HFFc6 (cell line): ENCODE measurements around the gene WDR1. TPM values are rescaled to one million over a fixed set of nuclear protein-coding genes. Genes with fewer than 3 reads are reported as not detected.
A peak's percentile ranks its signal among the peaks of the same experiment; 100 is the strongest.

Source experiments
- DNase-seq: peaks from one replicate; pipeline ENCODE4 v3.0.0-alpha.2; 2018
- H3K27ac Mint-ChIP-seq: 2 replicates; pipeline ENCODE4 v1.8.0; 2020; ENCODE audit warnings: mild to moderate bottlenecking, mixed read lengths
- H3K27me3 Mint-ChIP-seq: 2 replicates; pipeline ENCODE4 v1.8.0; 2021; ENCODE audit warnings: mild to moderate bottlenecking, moderate library complexity, mixed read lengths; ENCODE audit not compliant: insufficient read depth
- H3K36me3 Mint-ChIP-seq: 2 replicates; pipeline ENCODE4 v1.8.0; 2021; ENCODE audit warnings: low read depth, mixed read lengths
- H3K4me1 Mint-ChIP-seq: 2 replicates; pipeline ENCODE4 v1.8.0; 2020; ENCODE audit warnings: low read depth, mixed read lengths
- H3K4me3 Mint-ChIP-seq: 2 replicates; pipeline ENCODE4 v1.8.0; 2020; ENCODE audit warnings: mild to moderate bottlenecking, moderate library complexity, mixed read lengths
- H3K9me3 Mint-ChIP-seq: 2 replicates; pipeline ENCODE4 v1.8.0; 2020; ENCODE audit warnings: mild to moderate bottlenecking, mixed read lengths
- total RNA-seq, 6 experiments: library from RNA; stranded (reverse); fragmentation: NEBNext Ultra II Directional; extraction: Animal tissue kit (Norgen Biotek cat#: 25700); gene quantifications; 2 replicates in 1 of 6; 3 replicates in 5 of 6; pipeline ENCODE4 v1.2.3, GENCODE V29; 2021
- TF ChIP-seq, protein P1 (sequence below): fragments of 200-600 bp; sonication (generic); IDR thresholded peaks from 2 replicates; pipeline ENCODE4 v1.5.0; 2021; ENCODE audit warnings: antibody characterized with exemption, mild to moderate bottlenecking

The WDR1 gene
- total RNA-seq, 6 experiments from 2014 or later, result 720 to 838 (median 782) TPM

- Mint-ChIP-seq H3K4me3 (no peak overlapping the region), H3K27me3 (peaks cover 32% of the 10 kb centered on the region), H3K36me3 (peaks cover 38% of the 10 kb centered on the region), H3K9me3 (no peaks in the 10 kb centered on the region), H3K4me1 (no peaks in the 10 kb centered on the region; the same call in 1 of the 2 replicates), H3K27ac (peak overlapping the region; percentile 64)
- no peak for DNase-seq
- TF ChIP-seq, protein P1, sequence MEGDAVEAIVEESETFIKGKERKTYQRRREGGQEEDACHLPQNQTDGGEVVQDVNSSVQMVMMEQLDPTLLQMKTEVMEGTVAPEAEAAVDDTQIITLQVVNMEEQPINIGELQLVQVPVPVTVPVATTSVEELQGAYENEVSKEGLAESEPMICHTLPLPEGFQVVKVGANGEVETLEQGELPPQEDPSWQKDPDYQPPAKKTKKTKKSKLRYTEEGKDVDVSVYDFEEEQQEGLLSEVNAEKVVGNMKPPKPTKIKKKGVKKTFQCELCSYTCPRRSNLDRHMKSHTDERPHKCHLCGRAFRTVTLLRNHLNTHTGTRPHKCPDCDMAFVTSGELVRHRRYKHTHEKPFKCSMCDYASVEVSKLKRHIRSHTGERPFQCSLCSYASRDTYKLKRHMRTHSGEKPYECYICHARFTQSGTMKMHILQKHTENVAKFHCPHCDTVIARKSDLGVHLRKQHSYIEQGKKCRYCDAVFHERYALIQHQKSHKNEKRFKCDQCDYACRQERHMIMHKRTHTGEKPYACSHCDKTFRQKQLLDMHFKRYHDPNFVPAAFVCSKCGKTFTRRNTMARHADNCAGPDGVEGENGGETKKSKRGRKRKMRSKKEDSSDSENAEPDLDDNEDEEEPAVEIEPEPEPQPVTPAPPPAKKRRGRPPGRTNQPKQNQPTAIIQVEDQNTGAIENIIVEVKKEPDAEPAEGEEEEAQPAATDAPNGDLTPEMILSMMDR, result no peak
Observed at GRCh38 chr4:10086506-10087120, 30.0 kb downstream of the WDR1 start.

- no peaks in the 10 kb centered on the region; the same call in 1 of the 2 replicates for H3K4me1 Mint-ChIP-seq
- DNase-seq, result no peak
- TF ChIP-seq, protein P1, result no peak
- H3K27me3 Mint-ChIP-seq, result peaks cover 29% of the 10 kb centered on the region
- H3K9me3 Mint-ChIP-seq, result no peaks in the 10 kb centered on the region
- peak overlapping the region; percentile 64 for H3K27ac Mint-ChIP-seq
- no peak overlapping the region for H3K4me3 Mint-ChIP-seq
- peaks cover 42% of the 10 kb centered on the region for H3K36me3 Mint-ChIP-seq
Observed at GRCh38 chr4:10085828-10086505, 30.6 kb downstream of the WDR1 start.

- TF ChIP-seq, protein P1, result no peak
- no peak for DNase-seq
- peaks cover 41% of the 10 kb centered on the region for H3K36me3 Mint-ChIP-seq
- no peak overlapping the region for H3K4me3 Mint-ChIP-seq
- H3K27me3 Mint-ChIP-seq, result peaks cover 23% of the 10 kb centered on the region
- H3K9me3 Mint-ChIP-seq, result no peaks in the 10 kb centered on the region
- H3K4me1 Mint-ChIP-seq, result no peaks in the 10 kb centered on the region; the same call in 1 of the 2 replicates
- H3K27ac Mint-ChIP-seq, result peak overlapping the region; percentile 64
Observed at GRCh38 chr4:10085386-10085785, 31.2 kb downstream of the WDR1 start.

GRCh38 chr4:10084651-10085358 is 31.8 kb downstream of the WDR1 start:
- peaks cover 21% of the 10 kb centered on the region for H3K27me3 Mint-ChIP-seq
- no peaks in the 10 kb centered on the region for H3K9me3 Mint-ChIP-seq
- H3K27ac Mint-ChIP-seq, result peak overlapping the region; percentile 64
- H3K36me3 Mint-ChIP-seq, result peaks cover 37% of the 10 kb centered on the region
- no peak for DNase-seq
- no peak overlapping the region for H3K4me3 Mint-ChIP-seq
- TF ChIP-seq, protein P1, result no peak
- H3K4me1 Mint-ChIP-seq, result no peaks in the 10 kb centered on the region; the same call in 1 of the 2 replicates

GRCh38 chr4:10083861-10084641 is 32.5 kb downstream of the WDR1 start:
- DNase-seq, result no peak
- no peaks in the 10 kb centered on the region; the same call in 1 of the 2 replicates for H3K4me1 Mint-ChIP-seq
- TF ChIP-seq, protein P1, result no peak
- peaks cover 21% of the 10 kb centered on the region for H3K27me3 Mint-ChIP-seq
- no peak overlapping the region for H3K4me3 Mint-ChIP-seq
- H3K36me3 Mint-ChIP-seq, result peaks cover 41% of the 10 kb centered on the region
- no peaks in the 10 kb centered on the region for H3K9me3 Mint-ChIP-seq
- peak overlapping the region; percentile 53; the same call in 1 of the 2 replicates for H3K27ac Mint-ChIP-seq
